HG03064 (cell line): Measurements from ENCODE around the gene BCAS3.

Source experiments
- ATAC-seq: cut with Tn5 transposase; IDR thresholded peaks from one replicate; pipeline ENCODE4 v1.9.1; 2021; ENCODE audit warnings: low read depth; ENCODE audit not compliant: unreplicated experiment

BCAS3 gene

DNA sequence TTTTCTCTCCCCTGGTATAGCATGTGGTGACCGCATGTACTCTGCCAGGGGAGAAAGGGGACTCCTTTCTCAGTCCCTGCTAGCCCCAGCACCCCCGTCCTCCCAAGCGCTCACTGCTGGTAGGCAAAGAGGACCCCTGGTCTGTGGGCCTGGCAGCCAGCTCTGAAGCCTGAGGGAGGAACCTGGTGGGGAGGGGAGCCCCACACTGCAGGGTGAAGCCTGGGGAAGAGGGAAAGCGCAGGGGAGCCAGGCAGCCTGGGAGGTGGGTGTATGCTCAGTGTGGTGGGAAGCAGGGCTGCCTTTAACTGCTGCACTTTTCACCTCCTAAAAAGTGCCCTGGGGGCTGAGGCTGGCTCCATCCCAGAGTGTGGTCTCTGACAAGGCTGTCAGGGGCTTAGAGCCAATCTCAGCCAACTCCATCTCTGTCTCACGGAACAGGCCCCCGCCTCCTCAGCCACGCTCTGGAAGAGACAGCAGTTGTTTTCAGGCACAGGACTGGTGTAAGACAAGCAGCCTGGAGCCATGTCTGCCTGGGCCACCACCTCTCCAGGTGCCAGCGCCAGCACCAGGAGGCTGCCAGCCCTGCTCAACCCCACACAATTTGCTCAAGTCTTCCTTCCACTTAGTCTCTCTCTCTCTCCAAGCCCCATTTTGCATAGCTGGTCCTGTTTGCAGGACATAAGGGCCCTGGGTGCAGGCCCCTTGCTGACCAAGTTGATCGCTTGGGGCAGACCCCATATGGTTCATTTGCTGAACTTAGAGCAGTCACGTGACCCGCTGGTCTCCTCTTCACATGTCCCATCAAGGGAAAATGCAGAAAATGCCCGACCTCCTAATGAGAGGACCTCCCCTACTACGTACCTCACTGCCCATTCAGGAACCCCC lies 707.3 kb downstream of the BCAS3 start:
- ATAC-seq, result no peak

DNA sequence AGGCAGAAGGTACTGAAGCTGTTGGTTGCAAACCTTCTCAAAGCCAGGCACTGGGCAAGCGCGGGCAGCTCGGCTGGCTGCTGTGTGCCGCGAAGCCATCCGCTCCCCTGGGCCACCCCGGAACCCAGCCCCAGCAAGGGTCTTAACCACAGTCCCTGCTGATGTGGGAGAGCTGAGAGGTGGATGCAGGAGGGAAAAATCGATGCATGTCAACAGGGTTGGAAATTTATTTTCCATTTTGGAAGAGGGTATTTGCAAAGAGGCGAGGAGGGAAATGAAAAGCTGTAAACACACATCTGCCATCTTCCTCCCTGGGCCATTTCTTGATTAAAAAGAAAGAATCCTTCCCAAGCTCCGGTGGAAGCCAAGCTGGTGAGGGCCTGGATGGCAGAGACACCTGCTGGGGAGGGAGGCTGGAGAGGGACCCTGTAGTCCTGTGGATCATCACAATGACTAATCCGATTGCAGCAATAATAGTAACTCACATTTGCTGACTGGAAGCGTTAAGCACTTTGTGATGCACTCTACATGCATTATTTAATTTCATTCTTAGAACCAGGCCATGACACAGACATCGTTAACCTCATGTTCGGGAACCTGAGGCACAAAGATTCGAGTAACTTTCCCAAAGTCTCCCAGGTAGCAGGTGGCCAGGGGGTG lies 708.1 kb downstream of the BCAS3 start:
- no peak for ATAC-seq

DNA sequence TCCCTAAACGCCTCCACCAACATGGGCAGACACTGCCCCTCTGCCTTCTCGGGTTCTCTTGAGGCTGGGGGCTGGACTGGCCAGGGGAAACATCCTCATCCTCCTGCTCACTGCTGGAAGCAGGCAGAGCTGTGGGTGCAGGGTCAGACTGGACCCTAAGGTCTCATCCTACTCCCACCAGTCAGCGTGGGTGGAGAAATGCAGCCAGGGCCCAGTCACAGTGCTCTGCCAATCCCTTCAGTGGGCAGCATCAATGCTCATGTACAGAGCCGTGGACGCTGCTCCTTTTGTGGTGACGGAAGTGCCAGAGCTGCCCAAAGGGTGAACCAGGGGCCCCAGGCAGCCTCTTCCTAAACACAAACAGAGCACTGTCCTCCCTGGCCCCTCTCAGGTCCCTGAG lies 708.6 kb downstream of the BCAS3 start:
- ATAC-seq, result no peak

DNA sequence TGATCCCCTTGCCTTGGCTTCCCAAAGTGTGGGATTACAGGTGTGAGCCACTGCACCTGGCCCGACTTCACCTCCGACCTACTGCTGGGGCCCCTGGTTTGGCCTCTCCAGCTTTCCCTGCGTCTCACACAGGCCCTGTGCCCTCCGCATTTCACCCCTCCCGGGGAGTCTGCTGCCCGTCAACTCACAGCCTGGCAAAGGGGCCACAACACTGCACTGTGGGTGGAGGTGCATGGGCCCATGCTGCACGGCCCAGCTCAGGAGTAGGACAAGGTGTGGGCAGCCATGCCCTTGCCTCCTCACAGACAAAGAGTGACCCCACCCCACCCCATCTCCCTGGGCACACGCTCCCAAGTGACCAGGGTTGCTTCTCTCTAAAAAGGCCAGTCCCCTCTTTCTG lies 709.4 kb downstream of the BCAS3 start:
- no peak for ATAC-seq

DNA sequence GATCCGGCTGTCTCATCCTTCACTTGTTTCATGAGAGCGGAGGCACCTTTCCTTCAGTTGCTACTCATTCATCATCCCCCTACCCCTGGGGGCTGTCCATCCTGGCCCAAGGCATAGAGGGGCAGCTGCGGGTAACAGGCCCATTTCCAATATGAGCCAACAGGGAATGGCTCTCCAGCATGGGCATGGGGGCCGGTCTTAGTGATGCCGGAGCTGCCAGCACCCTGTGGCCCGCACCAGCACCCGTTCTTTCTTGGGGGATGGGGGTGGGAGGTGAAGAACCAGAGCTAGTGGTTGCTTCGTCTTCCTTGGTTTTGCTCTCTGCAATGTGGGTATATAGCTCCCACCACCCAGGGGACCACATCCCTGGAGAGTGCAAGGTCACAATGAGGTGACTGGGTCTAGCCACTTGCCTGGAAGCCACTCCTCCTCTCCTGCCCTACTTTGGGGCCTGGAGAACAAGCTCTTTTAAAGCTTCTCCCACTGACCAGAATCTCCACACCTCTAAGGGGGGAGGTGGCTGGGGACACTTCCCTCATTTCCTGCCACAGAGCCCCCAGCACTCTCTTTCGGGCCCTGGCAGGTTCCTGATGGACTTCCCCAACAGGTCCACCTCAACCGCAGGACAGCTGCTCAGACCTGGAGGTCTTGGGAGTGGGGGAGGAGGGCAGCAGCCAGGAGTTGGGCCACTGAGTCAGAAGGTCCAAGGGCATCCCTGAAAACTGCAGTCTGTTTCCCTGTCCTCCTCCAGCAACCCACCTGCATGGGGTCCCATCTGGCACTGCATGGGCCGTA lies 710.1 kb downstream of the BCAS3 start:
- ATAC-seq, result no peak

GRCh38 chr17:61388561-61389356 lies 711.1 kb downstream of the BCAS3 start:
- no peak for ATAC-seq

DNA sequence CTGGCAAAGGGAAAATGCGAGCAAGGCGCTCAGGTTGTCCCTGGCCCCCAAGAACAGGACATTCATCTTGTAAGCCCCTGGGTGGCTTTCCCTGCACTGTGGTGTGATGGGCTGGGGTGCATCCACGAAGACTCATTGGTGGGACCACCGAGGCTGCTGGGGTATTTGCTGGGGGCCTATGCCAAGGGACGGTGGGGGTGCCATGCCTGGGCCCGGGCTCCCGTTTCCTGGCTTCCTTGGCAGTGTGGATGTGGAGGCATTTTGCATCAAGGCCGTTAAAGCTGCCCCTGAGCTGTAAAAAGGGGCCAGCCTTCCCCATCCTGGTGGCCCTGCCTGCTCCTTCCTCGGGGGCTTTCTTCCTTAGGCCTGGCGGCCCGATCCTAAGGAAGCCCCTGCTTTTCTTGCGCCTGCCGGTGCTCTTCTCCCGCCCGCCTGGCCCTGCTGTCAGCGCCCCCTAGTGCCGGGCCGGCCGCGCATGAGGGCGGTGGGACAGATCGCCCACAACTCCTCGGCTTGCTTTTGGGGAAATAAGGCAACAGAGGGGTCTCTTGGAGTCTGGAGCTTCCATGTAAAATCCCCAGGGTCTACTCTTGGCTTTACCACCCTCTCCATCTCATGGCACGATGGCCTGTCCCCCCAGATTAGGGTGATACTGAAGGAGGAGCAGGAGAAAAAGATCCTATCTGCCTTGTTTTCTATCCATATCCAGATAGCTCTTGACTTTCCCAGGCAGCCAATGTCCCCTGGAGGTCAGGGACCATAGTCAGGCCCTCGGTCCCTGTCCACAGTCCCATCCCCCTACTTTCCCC lies 712.2 kb downstream of the BCAS3 start:
- no peak for ATAC-seq

GRCh38 chr17:61390479-61390791 lies 712.8 kb downstream of the BCAS3 start:
- ATAC-seq, result no peak

GRCh38 chr17:61391595-61392291 lies 714.1 kb downstream of the BCAS3 start:
- ATAC-seq, result no peak

- no peak for ATAC-seq
Measured at GRCh38 chr17:61392679-61393078, 715.0 kb downstream of the BCAS3 start.

GRCh38 chr17:61393550-61393903 lies 715.9 kb downstream of the BCAS3 start:
- ATAC-seq, result no peak

- ATAC-seq, result no peak
Measured at GRCh38 chr17:61393904-61394629, 716.4 kb downstream of the BCAS3 start.

- ATAC-seq, result no peak
Measured at GRCh38 chr17:61394630-61395408, 717.2 kb downstream of the BCAS3 start.

DNA sequence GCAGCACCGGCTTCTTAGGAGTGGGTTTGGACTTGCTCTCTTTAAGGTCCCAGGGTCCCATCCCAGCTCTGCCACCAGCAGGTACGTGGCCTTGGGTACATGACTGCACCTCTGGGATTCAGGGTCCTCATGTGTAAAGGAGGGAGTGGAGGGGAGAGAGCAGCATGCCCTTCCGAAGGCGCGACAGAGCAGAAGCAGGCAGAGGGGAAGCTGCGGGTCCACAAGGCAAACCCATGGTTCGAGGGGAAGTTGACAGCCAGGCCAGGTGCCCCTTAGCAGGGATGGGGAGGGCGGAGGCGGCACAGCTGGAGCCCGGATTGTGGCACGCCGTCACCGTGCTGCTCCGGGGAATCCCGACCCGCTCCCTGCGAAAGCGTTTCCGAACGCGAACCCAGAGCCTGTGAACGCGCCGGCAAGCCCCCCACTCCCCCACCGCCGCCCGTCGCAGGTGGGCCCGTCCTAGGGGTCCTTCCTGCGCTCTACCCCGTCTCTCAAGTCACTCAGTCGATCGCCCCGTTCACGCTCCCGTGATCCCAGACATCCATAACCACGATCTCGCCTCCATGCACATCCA lies 717.8 kb downstream of the BCAS3 start:
- no peak for ATAC-seq

GRCh38 chr17:61395983-61396585 lies 718.4 kb downstream of the BCAS3 start:
- no peak for ATAC-seq

DNA sequence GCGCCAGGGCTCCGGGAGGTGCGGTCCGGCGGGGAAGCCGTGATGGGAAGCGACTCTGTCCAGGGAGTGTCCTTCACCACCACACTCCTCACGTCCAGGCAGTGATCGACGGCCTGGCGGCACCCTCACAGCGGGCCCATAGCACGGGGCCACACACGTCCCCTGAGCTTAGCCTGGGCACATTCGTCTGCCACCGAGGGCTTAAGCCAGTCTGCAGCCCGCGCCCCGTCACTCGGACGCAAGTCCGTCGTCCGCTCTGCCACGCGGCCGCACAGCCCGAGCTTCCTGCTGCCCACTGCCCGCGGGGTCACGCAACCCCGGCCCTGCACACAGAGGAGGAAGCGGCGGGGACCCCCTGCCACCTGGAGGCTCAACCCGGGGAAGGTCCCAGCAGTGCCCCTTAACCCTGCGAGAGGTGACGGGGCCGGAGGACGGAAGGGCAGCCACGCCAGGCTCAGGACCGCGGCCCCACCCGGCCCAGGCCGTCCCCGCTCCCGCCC lies 719.0 kb downstream of the BCAS3 start:
- no peak for ATAC-seq
